SIG-M5 (cell line): ENCODE measurements around the gene LRRTM4.
"Not testable (repeated sequence)": the region's sequence is repeated elsewhere in the genome, so short reads cannot be mapped to it uniquely, and the experiment has no call there.

ENCODE experiments used
- DNase-seq: peaks from one replicate; lab custom pipeline; 2025; lab: John Stamatoyannopoulos, UW

Gene LRRTM4

GRCh38 chr2:77085561-77085960, 436.6 kb downstream of the LRRTM4 start:
- no peak for DNase-seq

- DNase-seq = no peak
Observed at GRCh38 chr2:77081597-77081996, 440.6 kb downstream of the LRRTM4 start.

GRCh38 chr2:77064324-77064723, 457.9 kb downstream of the LRRTM4 start:
- no peak for DNase-seq

- no peak for DNase-seq
Observed at GRCh38 chr2:77054938-77055337, 467.2 kb downstream of the LRRTM4 start.

- no peak for DNase-seq
Observed at GRCh38 chr2:77046339-77046738, 475.8 kb downstream of the LRRTM4 start.

GRCh38 chr2:77045456-77045855, 476.7 kb downstream of the LRRTM4 start:
- not testable (repeated sequence) for DNase-seq

GRCh38 chr2:77034445-77034844, 487.7 kb downstream of the LRRTM4 start:
- DNase-seq = no peak

- DNase-seq = not testable (repeated sequence)
Observed at GRCh38 chr2:77029237-77029636, 492.9 kb downstream of the LRRTM4 start.

- no peak for DNase-seq
Observed at GRCh38 chr2:77028032-77028600, 494.1 kb downstream of the LRRTM4 start.

GRCh38 chr2:77025714-77026113, 496.5 kb downstream of the LRRTM4 start:
- DNase-seq = no peak

- no peak for DNase-seq
Observed at GRCh38 chr2:77021161-77021560, 501.0 kb downstream of the LRRTM4 start.

- no peak for DNase-seq
Observed at GRCh38 chr2:77018219-77018618, 504.0 kb downstream of the LRRTM4 start.

- no peak for DNase-seq
Observed at GRCh38 chr2:77017355-77017745, 504.8 kb downstream of the LRRTM4 start.

- DNase-seq = no peak
Observed at GRCh38 chr2:77016443-77017354, 505.5 kb downstream of the LRRTM4 start.

- DNase-seq = no peak
Observed at GRCh38 chr2:77013953-77014352, 508.2 kb downstream of the LRRTM4 start.

- no peak for DNase-seq
Observed at GRCh38 chr2:77013457-77013856, 508.7 kb downstream of the LRRTM4 start.

- DNase-seq = no peak
Observed at GRCh38 chr2:77009307-77009706, 512.9 kb downstream of the LRRTM4 start.

GRCh38 chr2:77008853-77009252, 513.3 kb downstream of the LRRTM4 start:
- no peak for DNase-seq

- no peak for DNase-seq
Observed at GRCh38 chr2:77007686-77008085, 514.5 kb downstream of the LRRTM4 start.

GRCh38 chr2:77005522-77005921, 516.7 kb downstream of the LRRTM4 start:
- DNase-seq = no peak

GRCh38 chr2:77001895-77002294, 520.3 kb downstream of the LRRTM4 start:
- no peak for DNase-seq

GRCh38 chr2:76998704-76999103, 523.5 kb downstream of the LRRTM4 start:
- no peak for DNase-seq

GRCh38 chr2:76998152-76998551, 524.0 kb downstream of the LRRTM4 start:
- no peak for DNase-seq

GRCh38 chr2:76997296-76997695, 524.9 kb downstream of the LRRTM4 start:
- no peak for DNase-seq
